ENCODE results near the gene IL1F10. TPM values are rescaled to one million over a fixed set of nuclear protein-coding genes. Genes with fewer than 3 reads are reported as not detected.

The IL1F10 gene
- total RNA-seq, 1 donor from 2014 or later = not detected

- FAIRE-seq = no peak
- no peak for DNase-seq (ENCODE audit: low spot score in 2 of 2)
These were observed 9.3 kb upstream of the IL1F10 start for GRCh38 chr2:113058411-113058994.

- DNase-seq (ENCODE audit: low spot score in 2 of 2) (no peak), FAIRE-seq (no peak)
These were observed 8.5 kb upstream of the IL1F10 start, which contains the start of gene IL36RN for GRCh38 chr2:113058998-113059960. IL36RN (plus strand) TSS chr2:113059198; CDS start chr2:113059439, 241 bp downstream.

- no peak for FAIRE-seq
These were observed 7.4 kb upstream of the IL1F10 start for GRCh38 chr2:113060396-113060795.

GRCh38 chr2:113060796-113061195, 7.0 kb upstream of the IL1F10 start:
- FAIRE-seq (no peak), DNase-seq (ENCODE audit: low spot score in 2 of 2) (no peak)

More at GRCh38 chr2:113060396-113060795, 7.4 kb upstream of the IL1F10 start:
- no peak for DNase-seq (ENCODE audit: low spot score in 2 of 2)

GRCh38 chr2:113061241-113061640, 6.5 kb upstream of the IL1F10 start:
- no peak for FAIRE-seq
- DNase-seq (ENCODE audit: low spot score in 2 of 2) = no peak

- FAIRE-seq (no peak), DNase-seq (ENCODE audit: low spot score in 2 of 2) (no peak)
These were observed 5.6 kb upstream of the IL1F10 start for GRCh38 chr2:113061896-113062770.

- FAIRE-seq (no peak), DNase-seq (ENCODE audit: low spot score in 2 of 2) (no peak)
These were observed 3.5 kb upstream of the IL1F10 start for GRCh38 chr2:113064281-113064680.

GRCh38 chr2:113064898-113065297, 2.9 kb upstream of the IL1F10 start:
- DNase-seq (ENCODE audit: low spot score in 2 of 2) (no peak), FAIRE-seq (no peak)

GRCh38 chr2:113068249-113068648, 479 bp downstream of the IL1F10 start:
- DNase-seq (ENCODE audit: low spot score in 2 of 2) (no peak), FAIRE-seq (no peak)

- FAIRE-seq (no peak), DNase-seq (ENCODE audit: low spot score in 2 of 2) (no peak)
These were observed 1.1 kb downstream of the IL1F10 start for GRCh38 chr2:113068706-113069485.

- DNase-seq (ENCODE audit: low spot score in 2 of 2) (no peak), FAIRE-seq (no peak)
These were observed 2.2 kb downstream of the IL1F10 start for GRCh38 chr2:113069676-113070605.

GRCh38 chr2:113070606-113070975, 2.8 kb downstream of the IL1F10 start:
- FAIRE-seq (no peak), DNase-seq (ENCODE audit: low spot score in 2 of 2) (no peak)

GRCh38 chr2:113072584-113072983, 4.8 kb downstream of the IL1F10 start:
- no peak for FAIRE-seq
- no peak for DNase-seq (ENCODE audit: low spot score in 2 of 2)

GRCh38 chr2:113073325-113073834, 5.6 kb downstream of the IL1F10 start:
- no peak for DNase-seq (ENCODE audit: low spot score in 2 of 2)
- FAIRE-seq = no peak

GRCh38 chr2:113075030-113075429, 7.3 kb downstream of the IL1F10 start:
- FAIRE-seq = no peak

GRCh38 chr2:113075600-113075999, 7.8 kb downstream of the IL1F10 start:
- no peak for DNase-seq (ENCODE audit: low spot score in 2 of 2)
- no peak for FAIRE-seq

More at GRCh38 chr2:113075030-113075429, 7.3 kb downstream of the IL1F10 start:
- no peak for DNase-seq (ENCODE audit: low spot score in 2 of 2)

- DNase-seq (ENCODE audit: low spot score in 2 of 2) (no peak), FAIRE-seq (no peak)
These were observed 9.3 kb downstream of the IL1F10 start for GRCh38 chr2:113076954-113077669.

- DNase-seq (ENCODE audit: low spot score in 2 of 2) (no peak), FAIRE-seq (no peak)
These were observed 10.2 kb downstream of the IL1F10 start for GRCh38 chr2:113077921-113078320.

Measured in frontal cortex (tissue), 4 donors.